Muscle of arm (tissue), 12 donors: ENCODE results near the gene SLC10A4. TPM values are rescaled to one million over a fixed set of nuclear protein-coding genes. Genes with fewer than 3 reads are reported as not detected.

Experiments used
- DNase-seq: peaks from one replicate; pipeline ENCODE4 v3.0.0-alpha.2; 2013
- polyA plus RNA-seq, 12 donors: library from polyadenylated mRNA; unstranded; fragments of 120-200 nt; gene quantifications; one replicate each; pipeline ENCODE4 v1.2.1, GENCODE V29; 2013; ENCODE audit not compliant: insufficient read length in 12 of 12

Gene SLC10A4
- polyA plus RNA-seq, 12 donors: 0.18 to 1.1 (median 0.65) TPM; not detected in 2

DNA sequence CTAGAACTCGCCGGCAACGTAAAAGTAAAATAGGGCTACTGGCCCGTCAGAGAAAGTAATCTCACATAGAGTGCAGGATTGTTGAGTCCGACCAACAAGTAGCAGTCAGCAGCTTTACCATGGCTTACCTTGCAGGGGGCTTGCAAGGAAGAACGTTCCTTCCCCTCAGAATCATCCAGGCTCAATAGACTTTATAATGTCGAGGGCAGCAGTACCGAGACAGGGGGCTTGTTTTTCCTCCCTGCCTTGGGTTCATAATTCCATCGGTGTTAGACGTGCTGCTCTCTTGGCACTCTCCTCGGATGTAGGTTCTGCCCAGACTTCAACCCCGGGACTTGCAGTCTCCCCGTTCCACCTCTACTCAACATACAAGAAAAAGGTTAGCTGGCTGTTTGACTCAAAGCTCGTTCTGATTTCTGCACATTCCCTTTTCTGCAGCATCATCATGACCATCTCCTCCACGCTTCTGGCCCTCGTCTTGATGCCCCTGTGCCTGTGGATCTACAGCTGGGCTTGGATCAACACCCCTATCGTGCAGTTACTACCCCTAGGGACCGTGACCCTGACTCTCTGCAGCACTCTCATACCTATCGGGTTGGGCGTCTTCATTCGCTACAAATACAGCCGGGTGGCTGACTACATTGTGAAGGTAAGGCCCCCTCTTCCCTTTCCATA lies 1.5 kb downstream of the SLC10A4 start:
- DNase-seq: no peak

DNA sequence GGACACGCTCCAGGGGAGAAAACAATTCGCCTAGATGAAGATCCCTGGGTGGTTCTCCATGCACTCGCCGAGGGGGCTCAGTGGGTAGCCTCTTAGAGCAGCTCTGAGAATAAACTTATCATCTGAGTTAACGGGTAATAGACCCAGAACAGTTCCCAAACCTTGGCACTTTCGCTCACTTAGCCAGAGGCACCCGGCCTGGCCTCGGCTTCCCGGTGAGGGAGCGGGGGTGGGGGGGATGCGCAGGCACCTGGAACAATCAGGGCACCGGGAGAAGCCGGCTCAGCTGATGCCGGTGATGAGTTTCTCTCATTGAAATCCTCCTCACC lies 6.5 kb downstream of the SLC10A4 start:
- no peak for DNase-seq

DNA sequence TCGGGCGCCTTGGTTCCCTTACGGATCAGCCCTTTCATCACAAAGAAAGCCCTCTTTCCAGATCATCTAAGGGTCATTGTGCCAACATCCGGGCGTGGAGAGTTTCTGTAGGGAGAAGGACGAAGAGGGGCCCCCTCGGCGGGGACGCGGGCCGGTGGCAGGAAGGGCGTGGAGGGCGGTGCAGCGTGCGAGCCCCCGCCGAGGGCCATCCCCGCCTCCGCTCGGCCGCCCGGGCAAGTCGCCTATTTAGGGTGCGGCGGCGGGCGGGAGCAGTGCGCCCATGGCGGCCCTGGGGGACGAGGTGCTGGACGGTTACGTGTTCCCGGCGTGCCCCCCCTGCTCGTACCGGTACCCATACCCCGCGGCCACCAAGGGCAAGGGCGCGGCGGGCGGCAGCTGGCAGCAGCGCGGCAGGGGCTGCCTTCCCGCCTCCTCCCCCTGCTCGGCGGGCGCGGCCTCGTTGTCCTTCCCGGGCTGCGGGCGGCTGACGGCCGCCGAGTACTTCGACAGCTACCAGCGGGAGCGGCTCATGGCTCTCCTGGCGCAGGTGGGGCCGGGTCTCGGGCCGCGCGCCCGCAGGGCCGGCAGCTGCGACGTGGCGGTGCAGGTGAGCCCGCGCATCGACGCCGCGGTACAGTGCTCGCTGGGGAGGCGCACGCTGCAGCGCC lies 7.0 kb downstream of the SLC10A4 start, which contains the start of gene ZAR1:
Gene ZAR1, plus strand, starts transcription at position 241 of the 668 bp plus-strand sequence. Its CDS starts 40 bp downstream, at position 281.
- DNase-seq: no peak

DNA sequence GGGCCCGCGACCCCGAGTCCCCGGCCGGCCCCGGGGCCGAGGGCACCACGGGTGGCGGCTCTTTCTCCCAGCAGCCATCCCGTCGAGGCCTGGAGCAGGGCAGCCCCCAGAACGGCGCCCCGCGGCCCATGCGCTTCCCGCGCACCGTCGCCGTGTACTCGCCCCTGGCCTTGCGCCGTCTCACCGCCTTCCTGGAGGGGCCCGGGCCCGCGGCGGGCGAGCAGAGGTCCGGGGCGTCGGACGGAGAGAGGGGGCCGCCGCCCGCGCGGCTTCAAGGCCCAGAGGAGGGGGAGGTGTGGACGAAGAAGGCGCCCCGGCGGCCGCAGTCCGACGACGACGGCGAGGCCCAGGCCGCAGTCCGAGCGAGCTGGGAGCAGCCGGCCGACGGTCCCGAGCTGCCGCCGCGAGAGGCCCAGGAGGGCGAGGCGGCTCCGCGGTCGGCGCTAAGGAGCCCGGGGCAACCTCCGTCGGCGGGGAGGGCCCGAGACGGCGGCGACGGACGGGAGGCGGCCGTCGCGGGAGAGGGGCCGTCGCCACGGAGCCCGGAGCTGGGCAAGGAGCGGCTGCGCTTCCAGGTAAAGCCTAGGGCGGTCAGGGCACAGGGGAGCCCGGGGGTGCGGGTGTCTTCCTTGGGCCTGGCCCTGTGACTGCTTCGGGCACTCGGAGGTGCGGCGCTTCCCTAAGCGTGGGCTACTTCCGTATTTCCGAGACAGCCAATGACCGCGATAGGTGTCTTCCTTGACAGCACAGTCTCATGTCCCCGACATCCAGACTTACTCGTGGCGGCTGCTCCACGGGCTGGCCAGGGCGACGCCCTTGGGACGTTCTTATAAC lies 7.8 kb downstream of the SLC10A4 start:
- no peak for DNase-seq

DNA sequence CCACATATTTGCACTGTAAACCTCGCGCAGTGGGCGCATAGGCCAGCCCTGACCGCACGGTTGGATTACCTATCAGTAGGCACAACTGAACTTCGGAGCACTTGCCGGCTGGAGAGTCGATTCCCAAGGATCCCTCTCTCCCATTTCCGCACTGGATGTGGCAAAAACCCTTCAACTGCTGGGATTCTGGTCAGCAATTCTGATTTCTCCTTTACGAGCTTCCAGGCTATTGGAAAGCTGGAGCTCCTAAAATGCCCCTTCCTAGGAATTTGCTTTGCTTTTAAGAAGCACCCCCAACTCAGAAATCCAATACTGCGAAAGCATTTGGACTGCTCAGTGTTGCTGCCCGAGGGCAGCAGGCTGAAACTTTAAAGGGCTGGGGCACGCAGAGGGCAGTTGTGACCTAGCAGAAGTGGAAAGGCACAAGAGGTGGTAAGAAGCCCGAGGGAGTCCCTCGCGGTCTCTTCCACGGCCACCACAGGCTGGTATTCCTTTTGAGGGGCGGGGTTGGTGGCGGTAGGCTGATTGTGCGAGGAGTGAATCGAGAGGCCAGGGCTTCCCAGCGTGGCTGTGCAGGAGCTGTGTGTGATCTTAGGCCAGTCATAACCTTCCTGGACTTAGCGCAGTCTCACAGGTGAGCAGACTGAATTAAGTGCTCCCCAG lies 8.5 kb downstream of the SLC10A4 start:
- DNase-seq: no peak

DNA sequence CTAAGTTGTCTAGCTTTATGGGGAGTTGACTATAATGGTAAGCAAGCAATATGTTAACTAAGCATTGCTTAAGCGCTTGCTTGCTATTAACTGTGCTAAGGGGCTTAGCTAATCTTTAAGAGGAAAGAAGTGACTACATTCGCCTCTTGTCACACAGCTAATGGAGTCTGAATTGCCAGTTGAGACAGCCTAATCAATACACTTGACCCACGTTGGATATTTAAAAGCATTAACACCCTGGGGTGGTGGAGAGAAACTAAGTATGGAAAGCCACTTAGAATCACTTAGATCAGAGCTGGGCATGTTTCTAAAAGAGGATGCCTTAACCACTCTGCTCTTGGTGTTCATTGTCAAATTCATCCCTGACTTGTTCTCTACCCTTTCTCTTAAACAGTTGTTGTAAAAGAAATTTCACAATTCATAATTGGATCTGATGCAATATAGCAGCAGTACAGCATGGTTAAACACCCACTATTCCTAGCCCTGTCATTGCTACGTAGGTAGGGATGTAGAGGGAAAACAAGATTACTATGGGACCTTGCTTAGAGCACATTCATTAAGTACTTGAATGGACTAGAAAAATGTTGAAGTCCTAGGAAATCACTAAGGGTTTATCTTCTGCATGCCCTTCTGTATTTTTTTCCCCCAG lies 10.4 kb downstream of the SLC10A4 start:
- no peak for DNase-seq

DNA sequence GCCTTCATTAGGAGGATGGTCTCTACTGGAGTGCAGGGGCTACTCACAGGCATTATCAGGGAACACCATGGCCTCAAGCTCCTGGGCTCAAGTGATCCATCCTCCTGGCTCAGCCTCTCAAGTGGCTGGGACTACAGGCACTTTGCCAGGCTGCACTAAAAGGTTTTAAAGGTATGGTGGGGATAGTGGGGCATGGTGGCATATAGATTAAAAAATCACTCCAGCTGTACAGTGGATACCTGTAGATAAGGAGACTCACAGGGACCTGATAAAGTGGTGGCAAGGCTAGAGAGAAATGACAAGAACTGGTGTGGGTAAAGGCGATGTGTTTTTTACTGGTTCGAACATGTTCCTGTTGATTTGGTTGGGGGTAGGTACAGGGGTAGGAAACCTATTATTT lies 12.8 kb downstream of the SLC10A4 start:
- no peak for DNase-seq

GRCh38 chr4:48498895-48499294 lies 15.8 kb downstream of the SLC10A4 start:
- DNase-seq: no peak

- DNase-seq: no peak
Observed at GRCh38 chr4:48499551-48500066, 16.5 kb downstream of the SLC10A4 start.

DNA sequence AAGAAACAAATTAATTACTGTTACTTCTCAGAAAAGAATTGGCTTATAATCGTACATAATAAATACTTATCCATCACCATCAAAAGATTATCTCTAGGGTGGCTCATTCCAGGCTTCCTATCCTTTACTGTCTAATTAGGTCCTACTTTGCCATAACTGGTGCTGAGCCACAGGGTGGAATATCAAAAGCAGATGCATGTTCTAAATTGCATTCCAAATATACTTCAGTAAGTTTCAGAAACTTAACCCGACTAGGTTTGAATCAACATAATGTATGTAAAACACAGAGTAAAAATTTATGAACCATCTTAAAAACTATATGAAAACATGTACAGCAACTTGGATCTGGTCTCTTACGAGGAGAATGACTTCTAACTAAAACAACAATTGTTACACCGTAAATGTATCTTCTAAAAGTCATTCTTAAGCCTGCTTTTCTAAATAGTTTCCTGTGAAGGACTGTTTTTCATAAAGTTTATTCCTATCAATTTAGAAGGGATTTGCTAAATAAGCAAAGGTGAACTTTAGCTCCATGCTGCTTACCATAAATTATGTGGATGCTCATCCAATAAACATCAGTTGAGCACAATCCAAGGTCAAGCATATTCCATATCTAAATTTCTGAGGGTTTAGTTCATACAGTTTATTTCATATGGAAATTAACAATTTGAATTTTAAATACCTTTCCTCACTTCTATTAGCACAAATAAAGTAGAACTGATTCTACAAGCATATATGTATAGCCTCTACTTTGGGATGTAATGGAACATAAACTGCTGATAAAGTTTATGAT lies 20.3 kb downstream of the SLC10A4 start:
- no peak for DNase-seq

DNA sequence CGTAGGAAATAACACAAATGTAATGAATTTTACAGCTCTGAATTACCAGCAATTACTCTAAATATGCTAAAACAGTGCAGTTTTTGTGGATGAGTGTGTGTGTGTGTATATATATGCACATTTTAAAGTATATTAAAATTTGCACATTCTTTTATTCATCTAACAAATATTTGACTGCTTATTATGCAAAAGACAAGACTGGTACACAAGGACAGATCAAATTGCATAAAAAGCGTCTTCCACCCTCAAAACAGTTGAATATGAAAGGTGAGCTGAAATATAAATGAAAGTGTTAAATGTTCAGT lies 20.8 kb downstream of the SLC10A4 start:
- no peak for DNase-seq

DNA sequence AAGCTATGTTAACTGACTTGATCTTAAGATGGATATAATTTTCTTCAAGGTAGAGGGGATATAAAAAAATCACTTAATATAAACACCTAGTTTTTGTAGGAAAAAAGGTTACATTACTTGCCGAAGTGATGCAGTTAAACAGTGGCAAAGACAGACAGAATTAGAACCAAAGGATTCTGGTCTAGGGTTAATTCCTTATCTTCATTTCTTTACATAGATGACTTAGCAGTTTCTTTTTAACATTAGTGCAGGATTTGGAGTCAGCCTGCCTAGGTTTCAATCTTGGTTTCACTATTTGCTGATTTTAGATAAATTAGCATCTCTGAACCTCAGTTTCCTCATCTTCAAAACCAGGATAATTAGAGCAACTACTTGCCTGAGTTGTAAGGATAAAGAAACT lies 21.2 kb downstream of the SLC10A4 start:
- no peak for DNase-seq

DNA sequence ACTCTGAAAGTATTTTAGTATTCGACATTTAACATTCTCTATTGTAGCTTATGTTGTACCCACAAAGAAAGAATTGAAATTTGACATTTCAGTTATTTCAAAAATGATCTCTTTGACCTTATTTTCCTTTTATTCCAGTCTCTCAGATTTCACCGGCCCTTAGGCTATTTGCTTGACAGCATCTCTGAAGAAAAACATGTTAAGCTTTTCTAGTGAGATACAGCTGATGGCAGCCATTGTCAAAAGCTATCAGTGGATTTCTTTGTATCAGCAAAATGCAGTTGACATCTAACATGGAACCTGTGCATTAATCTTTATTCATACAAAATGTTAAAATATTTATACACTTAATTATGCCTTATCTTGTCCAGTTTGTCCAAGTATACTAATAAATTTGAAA lies 23.6 kb downstream of the SLC10A4 start:
- DNase-seq: no peak

GRCh38 chr4:48509543-48509942 lies 26.4 kb downstream of the SLC10A4 start:
- no peak for DNase-seq

DNA sequence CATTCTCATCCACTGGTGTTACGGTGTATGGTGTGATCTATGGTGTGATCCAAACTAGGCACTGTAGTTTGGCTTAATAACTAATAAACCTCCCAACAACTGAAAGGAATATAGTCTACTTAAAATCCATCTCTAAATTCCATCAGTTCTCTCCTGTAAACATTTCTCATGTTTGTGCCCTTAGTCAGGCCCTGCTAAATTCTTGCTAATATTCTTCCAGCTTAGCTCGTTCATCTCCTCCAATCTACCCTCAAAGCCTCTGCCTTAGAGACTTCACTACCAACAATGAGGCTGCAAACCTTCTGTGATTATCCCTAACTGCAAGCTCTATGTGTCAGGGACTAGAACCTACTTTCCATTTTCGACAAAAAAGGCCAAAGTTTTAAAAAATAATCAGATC lies 35.0 kb downstream of the SLC10A4 start:
- DNase-seq: no peak

DNA sequence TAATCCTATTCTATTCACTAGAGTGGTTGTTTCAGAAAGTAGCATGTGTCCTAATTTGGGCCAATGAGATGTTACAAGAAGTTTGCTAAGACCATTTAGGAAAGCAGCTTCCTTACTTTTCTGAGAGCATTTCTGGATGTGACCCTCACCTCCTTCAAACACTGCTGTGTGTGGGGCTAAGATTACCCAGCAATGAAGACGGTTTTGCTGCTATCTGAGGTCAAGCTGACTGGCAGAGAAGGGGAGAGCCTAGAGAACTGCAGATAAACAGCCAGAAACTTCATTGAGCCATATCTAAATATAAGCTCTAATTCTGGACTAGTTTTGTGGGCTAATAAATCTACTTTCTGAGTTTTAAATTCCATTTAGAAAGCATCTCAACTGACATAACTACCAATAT lies 43.3 kb downstream of the SLC10A4 start:
- no peak for DNase-seq

DNA sequence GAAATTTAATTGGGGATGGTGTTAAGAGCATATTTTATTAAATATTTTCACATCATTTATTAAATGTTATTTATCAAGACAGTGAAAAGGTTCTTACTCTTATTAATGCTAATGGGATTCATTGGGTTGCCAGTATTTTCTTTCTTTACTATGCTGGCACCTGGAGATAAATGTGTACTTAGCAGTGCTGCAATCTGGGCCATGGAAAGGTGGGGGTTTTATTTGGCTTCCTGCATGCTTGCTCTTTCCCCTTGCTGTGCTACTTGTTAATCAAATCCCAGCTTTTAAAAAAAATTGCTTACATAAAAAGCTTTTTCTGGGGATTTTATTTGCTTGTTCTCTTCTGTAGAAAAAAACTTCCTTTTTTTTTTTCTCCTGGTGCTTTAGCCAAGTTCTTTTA lies 55.2 kb downstream of the SLC10A4 start:
- no peak for DNase-seq
